Hair follicle dermal papilla cell (primary cell): ENCODE data around the gene FAF1. TPM values are rescaled to one million over a fixed set of nuclear protein-coding genes. Genes with fewer than 3 reads are reported as not detected.

Experiments
- small RNA-seq: library from RNA; depleted of rRNA; stranded (forward); fragments of <200 nt; gene quantifications from one replicate; pipeline ENCODE3, GENCODE V24; 2012
- total RNA-seq: library from RNA; depleted of rRNA; stranded (reverse); fragments of >200 nt; gene quantifications from 2 replicates; pipeline ENCODE4 v1.2.3, GENCODE V29; 2012

FAF1 gene
- 55.3 and 72.3 TPM in 2 replicates for total RNA-seq

DNA sequence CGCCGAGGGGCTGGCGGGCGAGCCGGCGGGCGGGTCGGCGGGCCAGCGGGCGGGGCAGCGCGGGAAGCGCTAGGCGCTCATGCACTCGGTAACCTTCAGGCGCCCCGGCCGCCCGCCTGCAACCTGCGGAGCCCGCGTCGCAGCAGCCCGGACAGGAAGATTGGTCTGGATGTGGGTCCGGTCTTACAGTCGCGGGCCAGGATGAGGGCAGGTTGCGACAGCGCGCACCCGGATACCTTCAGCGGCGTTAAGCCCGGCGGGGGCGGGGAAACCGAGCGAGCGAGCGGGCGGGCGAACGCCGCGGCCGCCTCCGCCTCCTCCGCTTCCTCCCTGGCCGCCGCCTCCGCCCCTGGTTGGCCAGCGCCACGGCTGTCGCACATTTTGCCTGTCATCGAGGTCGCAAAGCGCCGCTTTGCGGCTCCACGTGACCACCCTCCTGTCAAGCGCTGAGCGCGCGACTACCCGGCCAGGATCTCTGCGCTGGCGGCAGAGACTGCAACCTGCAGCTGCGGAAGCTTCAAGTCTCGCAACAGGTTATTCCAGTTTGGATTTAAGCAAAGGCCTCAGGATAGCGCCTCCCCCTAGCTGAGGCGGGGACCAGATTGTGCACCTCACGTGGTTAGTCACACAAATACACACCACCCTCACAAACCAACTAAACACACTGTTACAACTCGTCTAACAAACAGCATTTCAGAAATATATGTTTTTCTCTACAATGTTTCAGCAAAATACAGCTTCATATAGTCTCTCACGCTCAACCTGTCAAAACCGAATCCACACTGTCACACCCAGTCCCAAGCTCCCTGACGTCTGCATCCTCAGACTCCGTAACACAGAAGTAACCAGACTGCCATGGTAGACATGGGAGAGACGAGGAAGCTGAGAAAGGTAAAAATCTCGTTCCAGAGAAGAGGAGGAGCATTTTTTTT, at the start of gene FAF1:
FAF1 (minus strand) TSS at position 355 of the 932 bp plus-strand sequence. CDS start 456 bp downstream, outside the sequence.

DNA sequence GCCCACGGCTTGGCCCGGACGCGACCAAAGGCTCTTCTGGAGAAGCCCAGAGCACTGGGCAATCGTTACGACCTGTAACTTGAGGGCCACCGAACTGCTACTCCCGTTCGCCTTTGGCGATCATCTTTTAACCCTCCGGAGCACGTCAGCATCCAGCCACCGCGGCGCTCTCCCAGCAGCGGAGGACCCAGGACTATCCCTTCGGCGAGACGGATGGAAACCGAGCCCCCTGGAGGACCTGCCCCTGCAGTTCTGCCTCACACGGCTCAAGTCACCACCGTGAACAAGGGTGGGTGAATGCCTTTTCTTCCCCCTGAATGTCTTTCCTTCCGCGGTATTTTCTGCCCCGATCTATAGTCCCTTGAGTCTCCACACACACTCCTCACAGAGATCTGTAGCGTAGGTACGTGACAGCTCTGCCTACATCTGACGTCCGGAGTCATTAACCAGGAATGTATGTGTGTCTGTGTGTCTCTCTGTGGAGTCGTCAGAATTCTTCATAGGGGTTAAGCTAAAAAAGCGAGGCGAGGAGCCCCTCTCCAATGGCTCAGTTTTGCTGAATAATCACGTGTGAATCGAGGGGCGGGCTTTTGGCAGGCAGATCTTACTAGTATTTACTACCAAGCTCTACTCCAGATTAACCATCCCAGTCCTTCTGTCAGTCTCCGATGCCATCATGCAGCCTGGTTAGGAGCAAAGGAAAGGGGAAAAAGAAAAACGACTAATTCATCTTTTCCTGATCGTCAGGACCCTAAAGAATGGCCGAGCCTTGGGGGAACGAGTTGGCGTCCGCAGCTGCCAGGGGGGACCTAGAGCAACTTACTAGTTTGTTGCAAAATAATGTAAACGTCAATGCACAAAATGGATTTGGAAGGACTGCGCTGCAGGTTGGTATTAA, 9.8 kb upstream of the FAF1 start, which contains the start of gene CDKN2C:
CDKN2C (plus strand) TSS at position 635 of the 898 bp plus-strand sequence; CDS start at position 759, 124 bp downstream.

DNA sequence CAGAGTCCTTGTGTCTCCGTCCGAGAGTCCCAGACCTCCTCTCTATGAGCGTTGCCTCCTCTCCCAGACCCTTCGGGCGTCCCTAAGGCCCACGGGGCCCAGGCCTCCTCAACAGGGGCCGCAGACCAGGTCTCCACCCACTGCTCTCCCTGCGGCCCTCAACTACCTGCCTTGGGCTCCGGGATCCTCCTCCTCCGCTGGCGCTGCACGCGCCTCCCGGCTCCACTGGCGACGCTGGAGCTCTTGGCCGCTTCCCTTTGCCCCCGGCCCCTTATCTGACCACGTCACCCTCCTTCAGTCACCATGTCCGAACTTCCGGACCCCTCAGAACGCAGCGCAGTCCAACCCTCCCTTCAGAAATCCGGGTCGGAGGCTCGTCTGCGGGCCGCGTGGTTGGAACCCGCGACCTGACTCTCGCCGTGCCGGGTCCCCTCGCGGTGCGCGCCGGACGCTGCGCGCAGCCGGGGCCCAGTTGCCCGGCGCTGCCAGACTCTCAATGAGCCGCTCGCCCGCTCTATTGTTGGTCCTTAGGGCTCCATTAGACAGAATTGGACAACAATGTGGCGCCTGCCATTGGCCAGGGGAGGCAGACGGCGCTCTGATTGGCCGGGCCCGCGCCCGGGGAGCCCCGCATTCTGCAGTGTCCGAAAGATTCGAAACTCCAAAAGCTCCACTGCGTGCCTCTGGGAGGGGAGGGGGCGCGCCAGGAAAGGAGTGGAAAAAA, 537.0 kb downstream of the FAF1 start, which contains the start of gene DMRTA2:
DMRTA2 (minus strand) TSS at position 498 of the 724 bp plus-strand sequence. CDS start 1,907 bp downstream, outside the sequence.

Small RNA genes lying within 50 kb of the gene (small RNA-seq; reads per million reads assigned to genes)
- 0.49 reads per million for gene RNU6-1026P

Other genes starting within 250 kb of the FAF1 start
- 60.8 and 68.0 TPM in 2 replicates for gene CDKN2C, start 10.0 kb upstream of the FAF1 start, total RNA-seq
- gene C1orf185, start 142.0 kb upstream of the FAF1 start, total RNA-seq, result not detected in 2 replicates